Measurements from ENCODE around the gene VPS36. TPM values are rescaled to one million over a fixed set of nuclear protein-coding genes. Genes with fewer than 3 reads are reported as not detected.
A peak's percentile ranks its signal among the peaks of the same experiment; 100 is the strongest.
"Not testable (repeated sequence)": the region's sequence is repeated elsewhere in the genome, so short reads cannot be mapped to it uniquely, and the experiment has no call there.

VPS36 gene
- polyA plus RNA-seq, 1 donor, result 48.2 TPM

GRCh38 chr13:52432456-52432855 lies 18.0 kb downstream of the VPS36 start:
- DNase-seq, result no peak

- no peak for DNase-seq
Observed at GRCh38 chr13:52428295-52428694, 22.1 kb downstream of the VPS36 start.

- no peak for DNase-seq
Observed at GRCh38 chr13:52421216-52421615, 29.2 kb downstream of the VPS36 start.

DNA sequence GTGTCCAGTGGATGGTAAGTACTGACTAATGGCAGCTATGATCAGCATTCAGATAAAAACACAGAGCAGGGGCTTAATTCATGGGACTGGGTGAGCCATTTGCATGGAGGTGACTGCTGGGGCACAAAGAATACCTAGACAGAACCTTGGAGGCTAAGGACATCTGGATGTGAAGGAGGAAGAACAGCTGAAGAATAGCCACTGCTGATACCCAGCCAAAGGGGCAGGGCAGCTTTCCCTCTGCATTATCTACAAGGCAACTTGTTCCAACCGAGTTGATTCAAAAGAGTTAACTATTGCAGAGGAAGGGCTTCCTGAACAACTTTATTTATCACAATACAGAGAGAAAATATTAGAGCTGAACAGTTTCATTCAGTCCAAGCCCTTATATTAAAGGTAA lies 31.4 kb downstream of the VPS36 start:
- no peak for DNase-seq

DNA sequence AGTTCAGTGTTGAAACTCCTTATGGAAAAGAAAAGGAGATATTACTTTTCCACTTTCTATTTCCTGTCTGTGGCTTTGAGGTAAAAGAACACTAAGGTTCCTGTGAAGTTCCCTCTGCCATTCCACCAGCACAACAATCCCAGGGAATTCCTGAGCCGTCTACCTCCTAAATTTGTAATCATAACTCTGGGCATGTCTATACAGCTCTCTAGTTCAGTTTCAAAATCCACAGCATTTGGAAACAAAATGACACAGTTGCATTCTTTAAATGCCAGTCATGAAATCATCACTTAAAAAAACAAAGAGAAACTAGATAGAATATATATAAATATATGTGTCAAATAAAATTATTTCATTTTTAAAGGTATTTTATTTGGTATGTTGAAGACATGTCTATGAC lies 35.5 kb downstream of the VPS36 start:
- DNase-seq, result no peak

GRCh38 chr13:52414051-52414450 lies 36.4 kb downstream of the VPS36 start:
- DNase-seq, result no peak

DNA sequence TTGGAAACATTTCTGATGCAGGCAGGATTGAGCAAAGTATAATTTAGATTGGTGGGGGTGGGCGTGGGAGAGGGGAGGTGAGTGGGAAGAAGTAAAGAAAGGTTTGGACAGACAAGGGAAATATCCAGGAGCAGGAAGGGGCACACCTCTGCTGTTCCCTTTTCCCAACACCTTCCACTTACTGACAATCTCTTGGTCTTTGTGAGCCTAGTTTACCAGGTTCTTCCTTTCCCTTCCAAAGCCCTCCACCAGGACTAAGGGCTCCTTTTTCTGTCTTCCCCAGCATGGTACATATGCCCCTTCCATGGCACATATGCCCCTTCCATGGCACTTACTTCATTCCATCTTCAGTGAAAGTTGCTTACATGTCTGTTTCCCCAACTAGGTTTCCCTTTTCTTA lies 38.3 kb downstream of the VPS36 start:
- no peak for DNase-seq

DNA sequence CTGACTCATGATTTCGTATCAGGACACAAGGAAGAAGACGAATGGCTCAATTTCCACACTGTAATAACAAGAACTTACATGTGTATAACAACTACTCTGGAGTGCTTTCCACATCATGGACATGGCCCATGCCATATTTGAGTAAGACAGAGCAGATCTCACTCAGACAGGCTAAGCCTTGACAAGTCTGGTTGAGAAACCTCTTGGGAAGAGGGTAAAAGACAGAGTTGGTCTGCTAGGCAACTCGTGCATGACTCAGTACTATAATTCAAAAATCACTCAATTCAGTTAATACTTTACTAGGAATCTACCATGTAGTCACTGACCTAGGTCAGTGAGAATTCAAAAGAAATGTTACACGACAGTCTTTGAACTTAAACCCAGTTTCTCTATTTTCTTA lies 38.8 kb downstream of the VPS36 start:
- DNase-seq, result no peak

GRCh38 chr13:52408071-52408658 lies 42.3 kb downstream of the VPS36 start:
- not testable (repeated sequence) for DNase-seq

DNA sequence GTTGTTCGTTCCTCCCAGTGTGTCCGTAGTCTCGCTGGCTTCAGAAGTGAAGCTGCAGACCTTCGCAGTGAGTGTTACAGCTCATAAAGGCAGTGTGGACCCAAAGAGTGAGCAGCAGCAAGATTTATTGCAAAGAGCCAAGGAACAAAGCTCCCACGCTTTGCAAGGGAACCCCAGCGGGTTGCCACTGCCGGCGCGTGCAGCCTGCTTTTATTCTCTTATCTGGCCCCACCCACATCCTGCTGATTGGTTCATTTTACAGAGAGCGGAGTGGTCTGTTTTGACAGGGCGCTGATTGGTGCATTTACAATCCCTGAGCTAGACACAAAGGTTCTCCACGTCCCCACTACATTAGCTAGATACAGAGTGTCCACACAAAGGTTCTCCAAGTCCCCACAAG lies 43.0 kb downstream of the VPS36 start:
- DNase-seq, result not testable (repeated sequence)

GRCh38 chr13:52406629-52407028 lies 43.8 kb downstream of the VPS36 start:
- DNase-seq, result no peak

DNA sequence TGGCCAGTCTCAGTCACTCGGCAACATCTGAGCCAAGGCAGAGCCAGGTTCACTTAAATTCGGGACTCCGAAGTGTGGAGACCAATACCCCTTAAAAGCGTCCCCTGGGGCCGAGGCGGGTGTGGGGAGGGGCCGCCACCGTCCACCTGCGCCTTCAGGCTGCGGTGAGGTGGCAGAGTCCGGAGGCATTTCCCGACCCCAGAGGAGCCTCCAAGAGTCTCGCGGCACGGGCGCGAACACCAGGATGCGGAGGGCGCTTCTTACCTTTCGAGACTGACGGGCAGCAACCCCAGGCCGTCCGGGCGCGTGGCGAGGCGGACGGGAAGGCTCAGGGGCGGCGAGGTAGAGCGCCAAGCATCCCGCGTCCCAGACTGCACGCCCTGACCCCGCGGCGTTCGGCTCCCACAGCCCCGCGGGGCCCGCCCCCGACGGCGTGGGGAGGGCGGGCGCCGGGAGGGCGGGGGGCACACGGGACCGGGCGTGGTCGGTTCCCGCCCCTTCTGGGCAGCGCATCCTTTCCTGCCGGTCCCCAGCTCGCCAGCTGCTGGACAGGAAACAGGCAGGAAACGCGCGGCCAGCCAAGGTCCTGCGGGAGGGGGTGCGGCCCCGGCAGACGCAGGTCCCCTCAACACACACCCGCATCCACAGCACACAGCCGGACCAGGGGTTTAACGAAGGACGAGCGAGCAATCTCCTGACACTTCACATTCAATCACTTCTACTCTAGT lies 44.5 kb downstream of the VPS36 start, which contains the start of gene THSD1:
TSS of gene THSD1 (minus strand) at position 406 of the 728 bp plus-strand sequence. CDS start 3,572 bp downstream, outside the sequence.
- peak; percentile 57 for DNase-seq

- DNase-seq, result no peak
Observed at GRCh38 chr13:52405369-52405766, 45.1 kb downstream of the VPS36 start.

DNA sequence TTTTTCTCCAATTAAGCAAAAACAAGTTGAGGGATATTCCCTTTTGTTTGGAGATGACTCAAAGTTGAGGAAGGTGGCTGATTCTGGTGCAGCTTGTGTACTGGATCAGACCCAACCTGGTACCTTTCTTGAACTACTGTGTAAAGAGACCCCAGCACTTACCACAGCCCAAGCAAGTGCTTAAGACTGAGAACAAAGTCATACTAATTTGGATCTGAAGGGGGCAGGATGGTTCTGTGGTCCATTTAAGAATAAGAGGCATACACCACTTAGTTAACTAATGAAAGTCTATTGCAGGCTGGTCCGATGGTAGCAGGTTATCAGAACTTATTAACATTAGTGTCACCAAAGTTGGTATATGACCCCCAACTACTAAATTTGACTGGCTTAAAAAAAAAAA lies 50.7 kb downstream of the VPS36 start:
- no peak for DNase-seq

- no peak for DNase-seq
Observed at GRCh38 chr13:52399046-52399445, 51.4 kb downstream of the VPS36 start.

DNA sequence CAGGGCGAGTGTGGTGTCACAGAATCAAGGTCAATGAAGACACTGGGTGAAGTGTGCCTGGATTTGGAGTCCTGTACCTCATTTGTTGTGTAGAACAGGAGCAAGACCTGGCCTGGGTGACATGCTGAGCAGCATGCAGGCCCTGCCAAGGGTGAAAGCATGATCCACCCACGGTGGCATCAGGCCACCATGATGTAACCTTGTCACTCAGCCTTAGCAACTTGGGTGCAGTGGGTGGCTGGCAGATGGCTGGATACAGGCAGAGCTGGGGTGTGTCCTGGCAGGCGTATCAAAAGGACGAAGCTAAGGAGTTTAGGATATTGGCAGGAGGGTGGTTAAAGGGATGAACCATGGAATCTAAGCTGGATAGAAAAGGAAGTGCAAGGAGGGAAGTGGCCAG lies 54.7 kb downstream of the VPS36 start:
- DNase-seq, result no peak

DNA sequence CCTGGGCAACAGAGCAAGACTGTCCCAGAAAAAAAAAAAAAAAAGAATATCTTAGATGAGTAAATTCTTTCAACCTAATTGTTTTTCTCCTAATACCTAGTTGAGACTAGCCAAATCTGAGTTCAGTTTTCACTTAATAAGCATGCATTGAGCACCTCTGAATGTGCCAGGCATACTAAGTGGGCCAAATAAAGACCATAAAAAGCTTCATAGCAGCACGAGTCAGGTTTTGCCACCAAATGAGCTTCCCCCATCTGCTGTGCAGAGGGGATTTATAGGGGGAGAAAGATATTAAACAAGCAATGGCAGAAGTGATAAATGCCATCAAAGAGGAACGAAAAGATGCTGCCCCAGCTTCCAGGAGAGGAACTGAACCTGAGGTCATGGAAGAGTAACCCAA lies 55.8 kb downstream of the VPS36 start:
- DNase-seq, result no peak

- DNase-seq, result no peak
Observed at GRCh38 chr13:52393572-52394357, 56.7 kb downstream of the VPS36 start.

DNA sequence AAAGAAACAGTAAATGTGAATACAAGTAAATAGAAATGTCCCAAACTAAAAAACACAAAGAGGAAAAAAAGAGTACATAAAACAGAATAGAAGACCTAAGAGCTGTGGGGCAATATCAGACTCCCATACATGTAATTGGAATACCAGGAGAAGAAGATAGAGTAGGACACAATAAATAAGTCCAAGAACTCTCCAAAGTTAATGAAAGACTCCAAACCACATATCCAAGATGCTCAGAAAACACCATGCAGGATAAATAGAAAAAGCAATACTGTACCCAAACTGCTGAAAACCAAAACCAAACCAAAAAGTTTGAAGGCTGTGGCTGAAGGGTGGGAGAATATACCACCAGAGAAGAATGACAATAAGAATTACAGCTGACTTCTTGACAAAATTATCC lies 62.7 kb downstream of the VPS36 start:
- no peak for DNase-seq

DNA sequence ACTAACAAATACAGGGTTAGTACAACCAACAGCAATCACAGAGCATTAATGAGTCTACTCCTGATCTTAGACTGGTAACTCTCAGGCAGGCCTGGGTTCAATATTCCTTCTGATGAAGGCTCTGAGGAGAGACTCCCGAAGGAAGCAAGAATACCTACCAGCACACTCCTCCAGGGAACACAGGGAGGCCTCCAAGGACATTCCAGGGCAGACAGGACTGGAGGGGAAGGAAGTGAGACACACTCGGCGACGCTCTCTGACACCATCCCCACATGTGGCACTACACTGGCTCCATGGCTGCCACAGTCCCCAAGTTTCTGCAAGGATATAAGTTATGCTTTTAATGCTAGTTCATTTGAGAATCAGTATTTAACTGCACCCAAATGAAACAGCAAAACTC lies 64.6 kb downstream of the VPS36 start:
- DNase-seq, result no peak

GRCh38 chr13:52383366-52383765 lies 67.1 kb downstream of the VPS36 start:
- no peak for DNase-seq

DNA sequence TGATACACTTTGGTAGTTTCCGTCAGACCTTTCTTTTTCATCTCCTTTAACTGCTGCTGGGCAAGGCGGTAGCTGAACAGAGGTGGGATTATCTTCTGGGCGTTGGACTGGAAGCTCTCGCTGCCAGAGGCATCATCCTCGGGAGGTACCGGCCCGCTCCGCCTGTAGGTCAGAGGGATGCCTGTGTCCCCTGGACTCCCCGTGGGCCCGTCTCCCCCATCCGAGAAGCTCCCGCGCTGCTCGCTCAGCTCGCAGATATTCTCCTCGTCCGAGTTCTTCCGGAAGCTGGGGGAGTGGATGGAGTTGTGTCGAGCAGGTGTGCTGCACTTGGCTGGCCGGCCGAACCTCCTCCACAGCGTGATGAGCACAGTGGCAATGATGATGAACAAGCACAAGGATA lies 72.1 kb downstream of the VPS36 start:
- no peak for DNase-seq

- DNase-seq, result no peak
Observed at GRCh38 chr13:52377898-52378297, 72.5 kb downstream of the VPS36 start.

All from hindlimb muscle (tissue), 1 donor.